ENCODE data around the gene GOPC.

- TF ChIP-seq MAX (IDR thresholded peaks at IDR 0.05) (no peak), REST (IDR thresholded peaks at IDR 0.05; ENCODE audit: low read depth) (no peak), EP300 (IDR thresholded peaks at IDR 0.05; ENCODE audit: borderline replicate concordance) (no peak), FOXM1 (IDR thresholded peaks at IDR 0.05; ENCODE audit: borderline replicate concordance, low read depth) (no peak), YY1 (IDR thresholded peaks at IDR 0.05; ENCODE audit: low read depth) (no peak)
Observed at GRCh38 chr6:117542493-117542892, 59.8 kb downstream of the GOPC start.
